ENCODE measurements around the gene SLC2A6. TPM values are rescaled to one million over a fixed set of nuclear protein-coding genes. Genes with fewer than 3 reads are reported as not detected.

Gene SLC2A6
- polyA plus RNA-seq, 1 donor (not counting 4 experiments of a cell fraction or from before 2014, with no cell fraction given) = 15.9 TPM

GRCh38 chr9:133440874-133441273 is 38.0 kb downstream of the SLC2A6 start:
- Histone ChIP-seq H3K4me2 (ENCODE audit: control insufficient read depth, extremely low read depth, insufficient read depth, low read depth, low read length) (no peak overlapping the region), H3K4me3 (ENCODE audit: control insufficient read depth in 2 of 3, extremely low read depth in 1 of 3, insufficient read depth in 2 of 3, low read depth in 1 of 3, low read length in 3 of 3) (no peak overlapping the region), H3K9ac (ENCODE audit: control insufficient read depth, extremely low read depth, insufficient read depth, low read length) (no peak overlapping the region), H3K4me1 (ENCODE audit: control insufficient read depth, extremely low read depth, insufficient read depth, low read length) (peaks cover 4% of the 10 kb centered on the region), H3K9me1 (ENCODE audit: control insufficient read depth, extremely low read depth, insufficient read depth, low read length) (no peaks in the 10 kb centered on the region), H4K20me1 (ENCODE audit: control insufficient read depth, extremely low read depth, insufficient read depth, low read length) (no peaks in the 10 kb centered on the region), H3K27me3 (ENCODE audit: control insufficient read depth, extremely low read depth, insufficient read depth, low read length) (peaks cover 6% of the 10 kb centered on the region), H3K27ac (ENCODE audit: control insufficient read depth, insufficient read depth, low read length) (no peak overlapping the region), H2AFZ (ENCODE audit: control insufficient read depth, low read length) (peak overlapping the region; percentile 80), H3K79me2 (ENCODE audit: control insufficient read depth, insufficient read depth, low read length) (no peaks in the 10 kb centered on the region), H3K9me3 (ENCODE audit: control insufficient read depth, low read depth, low read length) (no peaks in the 10 kb centered on the region), H3K36me3 (ENCODE audit: control insufficient read depth in 2 of 2, extremely low read depth in 1 of 2, insufficient read depth in 2 of 2, low read length in 2 of 2) (no peaks in the 10 kb centered on the region)
- FAIRE-seq = peak; percentile 81
- no peak for DNase-seq (ENCODE audit: low read depth, low spot score)
- TF ChIP-seq CTCF (optimal IDR thresholded peaks at IDR 0.05 in 1 of 3, IDR thresholded peaks at IDR 0.05 in 1 of 3, conservative IDR thresholded peaks at IDR 0.05 in 1 of 3; ENCODE audit: extremely low read depth in 1 of 3, insufficient read depth in 2 of 3, low read length in 3 of 3) (no peak), EZH2 (IDR thresholded peaks at IDR 0.05; ENCODE audit: low read length) (no peak)
- dilution Hi-C loops (cut with MboI; ENCODE audit: extremely low pct_ligation_motif_present, low sequenced_read_pairs) = no loop called here

GRCh38 chr9:133439337-133439736 is 39.6 kb downstream of the SLC2A6 start:
- no peaks in the 10 kb centered on the region for H3K36me3 ChIP-seq (ENCODE audit: control insufficient read depth in 2 of 2, extremely low read depth in 1 of 2, insufficient read depth in 2 of 2, low read length in 2 of 2)
- H3K4me2 ChIP-seq (ENCODE audit: control insufficient read depth, extremely low read depth, insufficient read depth, low read depth, low read length) = no peak overlapping the region
- dilution Hi-C loops (cut with MboI; ENCODE audit: extremely low pct_ligation_motif_present, low sequenced_read_pairs) = no loop called here
- H3K9me1 ChIP-seq (ENCODE audit: control insufficient read depth, extremely low read depth, insufficient read depth, low read length) = no peaks in the 10 kb centered on the region
- H3K9ac ChIP-seq (ENCODE audit: control insufficient read depth, extremely low read depth, insufficient read depth, low read length) = no peak overlapping the region
- no peaks in the 10 kb centered on the region for H3K9me3 ChIP-seq (ENCODE audit: control insufficient read depth, low read depth, low read length)
- H2AFZ ChIP-seq (ENCODE audit: control insufficient read depth, low read length) = no peak overlapping the region
- FAIRE-seq (no peak), DNase-seq (ENCODE audit: low read depth, low spot score) (no peak)
- H4K20me1 ChIP-seq (ENCODE audit: control insufficient read depth, extremely low read depth, insufficient read depth, low read length) = no peaks in the 10 kb centered on the region
- no peaks in the 10 kb centered on the region for H3K27me3 ChIP-seq (ENCODE audit: control insufficient read depth, extremely low read depth, insufficient read depth, low read length)
- no peak overlapping the region for H3K27ac ChIP-seq (ENCODE audit: control insufficient read depth, insufficient read depth, low read length)
- peaks cover 4% of the 10 kb centered on the region for H3K4me1 ChIP-seq (ENCODE audit: control insufficient read depth, extremely low read depth, insufficient read depth, low read length)
- no peak for TF ChIP-seq EZH2 (IDR thresholded peaks at IDR 0.05; ENCODE audit: low read length)
- no peak for TF ChIP-seq CTCF (optimal IDR thresholded peaks at IDR 0.05 in 1 of 3, IDR thresholded peaks at IDR 0.05 in 1 of 3, conservative IDR thresholded peaks at IDR 0.05 in 1 of 3; ENCODE audit: extremely low read depth in 1 of 3, insufficient read depth in 2 of 3, low read length in 3 of 3)
- H3K4me3 ChIP-seq (ENCODE audit: control insufficient read depth in 2 of 3, extremely low read depth in 1 of 3, insufficient read depth in 2 of 3, low read depth in 1 of 3, low read length in 3 of 3) = no peak overlapping the region
- no peaks in the 10 kb centered on the region for H3K79me2 ChIP-seq (ENCODE audit: control insufficient read depth, insufficient read depth, low read length)

All from keratinocyte (primary cell).